Pulmonary artery endothelial cell (primary cell): ENCODE data around the gene ASIC4. TPM values are rescaled to one million over a fixed set of nuclear protein-coding genes. Genes with fewer than 3 reads are reported as not detected.

Experiments
- total RNA-seq: library from RNA; depleted of rRNA; stranded (reverse); fragments of >200 nt; gene quantifications from 2 replicates; pipeline ENCODE4 v1.2.3, GENCODE V29; 2014

ASIC4 gene
- total RNA-seq, 1 donor from 2014 or later = not detected

Other genes starting within 250 kb of the ASIC4 start
- gene DNAJB2, start 235.1 kb upstream of the ASIC4 start, total RNA-seq = 20.8 and 31.0 TPM in 2 replicates
- gene PTPRN, start 205.1 kb upstream of the ASIC4 start, total RNA-seq = not detected in 2 replicates
- gene RESP18, start 181.7 kb upstream of the ASIC4 start, total RNA-seq = not detected in 2 replicates
- 50.0 and 60.6 TPM in 2 replicates for gene DNPEP, start 126.6 kb upstream of the ASIC4 start, total RNA-seq
- gene DES, start 96.1 kb upstream of the ASIC4 start, total RNA-seq = not detected in 2 replicates
- 0.39 and 1.8 TPM in 2 replicates for gene SPEG, start 79.6 kb upstream of the ASIC4 start, total RNA-seq
- gene GMPPA, start 15.6 kb upstream of the ASIC4 start, total RNA-seq = 44.5 and 45.1 TPM in 2 replicates
- gene CHPF, start 29.3 kb downstream of the ASIC4 start, total RNA-seq = 0.35 and 0.86 TPM in 2 replicates
- gene TMEM198, start 29.5 kb downstream of the ASIC4 start, total RNA-seq = not detected in 2 replicates
- gene OBSL1, start 57.1 kb downstream of the ASIC4 start, total RNA-seq = 15.6 and 22.2 TPM in 2 replicates
- gene INHA, start 57.8 kb downstream of the ASIC4 start, total RNA-seq = not detected in 2 replicates
- 6.9 and 15.3 TPM in 2 replicates for gene STK11IP, start 83.4 kb downstream of the ASIC4 start, total RNA-seq
- gene SLC4A3, start 113.1 kb downstream of the ASIC4 start, total RNA-seq = 0.07 and 0.13 TPM in 2 replicates